ENCODE data around the gene HSD17B12. TPM values are rescaled to one million over a fixed set of nuclear protein-coding genes. Genes with fewer than 3 reads are reported as not detected.

Gene HSD17B12
- total and polyA plus RNA-seq, 2 of the 4 experiments (the other 2 are of a cell fraction): 38.0 to 44.6 TPM

DNA sequence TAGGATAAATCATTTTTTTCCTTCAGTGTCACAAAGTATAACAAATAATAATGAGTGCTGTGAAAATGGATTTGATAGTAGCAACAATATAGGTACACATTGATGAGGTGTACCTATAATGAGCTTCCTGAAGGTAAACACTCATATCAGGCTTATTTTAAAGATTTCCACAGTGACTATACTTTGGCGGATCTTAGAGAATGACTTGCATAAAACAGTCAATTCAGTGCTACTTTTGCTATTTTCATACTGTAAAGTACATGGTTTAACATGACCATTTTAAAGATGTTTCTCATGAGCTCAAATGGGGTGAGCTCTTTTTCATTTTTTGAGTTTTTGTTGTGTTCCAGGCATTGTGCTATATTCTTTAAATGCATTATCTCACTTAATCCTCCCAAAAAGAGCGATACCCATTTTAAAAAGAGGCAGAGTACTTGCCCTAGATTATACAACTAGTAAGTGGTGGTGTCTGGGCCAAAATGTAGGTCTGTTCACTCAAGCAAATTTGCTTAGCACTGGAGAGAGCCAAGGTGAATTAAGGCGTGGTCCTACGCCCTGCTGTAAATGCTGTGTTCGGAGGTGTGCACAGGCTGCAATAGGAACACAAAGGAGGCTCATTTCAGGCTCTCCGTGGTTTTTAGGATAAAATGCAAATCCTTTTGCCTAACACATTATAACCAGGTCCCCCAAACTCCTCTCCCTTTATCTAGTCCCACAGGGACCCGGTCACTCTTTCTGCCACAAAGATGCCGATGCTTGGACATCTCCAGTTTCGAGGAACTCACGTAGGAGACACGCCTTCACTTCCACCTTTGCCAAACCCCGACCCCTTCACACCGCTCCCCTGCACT, 199.5 kb downstream of the HSD17B12 start:
- dilution Hi-C loops (cut with HindIII; ENCODE audit: low sequenced_read_pairs, unreplicated experiment): no loop called here
- Histone ChIP-seq H3K4ac (ENCODE audit: low read depth, low read length) (peak overlapping the region; percentile 82), H3K27me3 (ENCODE audit: control insufficient read depth, insufficient read depth, low read length) (no peaks in the 10 kb centered on the region; the same call in 1 of the 2 replicates), H3K56ac (ENCODE audit: extremely low read depth, insufficient read depth, low read length) (no peak overlapping the region), H2BK120ac (ENCODE audit: low read depth, low read length) (peak overlapping the region; percentile 50; the same call in 1 of the 2 replicates), H4K20me1 (ENCODE audit: insufficient read depth, low read length) (no peaks in the 10 kb centered on the region), H3K36me3 (ENCODE audit: control insufficient read depth, insufficient read depth, low read length) (peaks cover 6% of the 10 kb centered on the region), H3K4me2 (ENCODE audit: low read depth, low read length) (peak overlapping the region; percentile 93), H2AK9ac (replicated peaks; ENCODE audit: low read depth, low read length, poor library complexity) (peak overlapping the region; percentile 18), H3K9me1 (ENCODE audit: insufficient read depth, low read length) (no peaks in the 10 kb centered on the region; the same call in 1 of the 2 replicates), H2BK15ac (ENCODE audit: low read depth, low read length) (0 out of 3 replicates have a peak overlapping the region, but pooled peaks have one; percentile 58), H2BK20ac (ENCODE audit: low read depth, low read length) (no peak overlapping the region), H3K79me1 (ENCODE audit: low read depth in 1 of 2, low read length in 2 of 2) (peaks cover 15 to 20% of the 10 kb centered on the region in 2 experiments), H4K91ac (ENCODE audit: insufficient read depth, low read depth, low read length) (peak overlapping the region; percentile 76), H3K4me1 (ENCODE audit: control insufficient read depth, insufficient read depth, low read length) (0 out of 2 replicates have a peak, but pooled peaks cover 2% of the 10 kb centered on the region), H3K9me3 (ENCODE audit: control insufficient read depth, insufficient read depth, low read length) (no peaks in the 10 kb centered on the region), H4K5ac (ENCODE audit: low read depth, low read length) (peak overlapping the region; percentile 98), H3K9ac (ENCODE audit: low read depth, low read length) (peak overlapping the region; percentile 56), H2AK5ac (ENCODE audit: low read depth, low read length) (no peak overlapping the region), H2BK5ac (ENCODE audit: low read depth, low read length, poor library complexity, severe bottlenecking) (no peak overlapping the region), H3K14ac (replicated peaks; ENCODE audit: low read depth, low read length) (peak overlapping the region; percentile 92; the same call in 1 of the 2 replicates), H3K18ac (ENCODE audit: low read depth, low read length) (no peak overlapping the region), H3K23ac (ENCODE audit: low read depth, low read length) (no peak overlapping the region), H2AFZ (replicated peaks; ENCODE audit: low read length, poor library complexity) (peak overlapping the region; percentile 97), H3K4me3 (ENCODE audit: insufficient read depth, low read depth, low read length) (peak overlapping the region; percentile 84), H3K27ac (ENCODE audit: insufficient read depth, low read length) (peak overlapping the region; percentile 28; the same call in 1 of the 2 replicates), H4K8ac (ENCODE audit: low read depth in 2 of 2, low read length in 2 of 2) (peak overlapping the region; percentile 100)
- intact Hi-C loops (cut with micrococcal nuclease): no loop called here
- ChIA-PET CTCF (interaction anchor here (0.5 kb wide), 1 partner anchor 473 kb away, joined by 3 read pairs; no protein-coding TSS in a partner anchor), POLR2A (ENCODE audit: unreplicated experiment) (no interaction called here)
- in situ Hi-C loops (cut with MboI; ENCODE audit: low sequenced_read_pairs): no loop called here
- WGBS, 2 experiments (ENCODE audit: extremely low coverage in 2 of 2, insufficient read length in 1 of 2): no CpG with 5 or more reads among the region's 13 CpGs
- DNase-seq (no peak), ATAC-seq (ENCODE audit: low read depth) (no peak; the same call in 1 of the 2 replicates)
- TF ChIP-seq FOS (IDR thresholded peaks at IDR 0.05; ENCODE audit: low read depth, low read length) (no peak), NFE2L2 (IDR thresholded peaks at IDR 0.05; ENCODE audit: low read depth, low read length) (peak; percentile 53; the same call in 1 of the 2 replicates), BHLHE40 (IDR thresholded peaks at IDR 0.05; ENCODE audit: low read depth, low read length) (no peak)
- BruUV-seq (replicated peaks): no TSS peak

Data from IMR-90 (cell line).